ENCODE measurements around the gene RBM38.

Gene RBM38

DNA sequence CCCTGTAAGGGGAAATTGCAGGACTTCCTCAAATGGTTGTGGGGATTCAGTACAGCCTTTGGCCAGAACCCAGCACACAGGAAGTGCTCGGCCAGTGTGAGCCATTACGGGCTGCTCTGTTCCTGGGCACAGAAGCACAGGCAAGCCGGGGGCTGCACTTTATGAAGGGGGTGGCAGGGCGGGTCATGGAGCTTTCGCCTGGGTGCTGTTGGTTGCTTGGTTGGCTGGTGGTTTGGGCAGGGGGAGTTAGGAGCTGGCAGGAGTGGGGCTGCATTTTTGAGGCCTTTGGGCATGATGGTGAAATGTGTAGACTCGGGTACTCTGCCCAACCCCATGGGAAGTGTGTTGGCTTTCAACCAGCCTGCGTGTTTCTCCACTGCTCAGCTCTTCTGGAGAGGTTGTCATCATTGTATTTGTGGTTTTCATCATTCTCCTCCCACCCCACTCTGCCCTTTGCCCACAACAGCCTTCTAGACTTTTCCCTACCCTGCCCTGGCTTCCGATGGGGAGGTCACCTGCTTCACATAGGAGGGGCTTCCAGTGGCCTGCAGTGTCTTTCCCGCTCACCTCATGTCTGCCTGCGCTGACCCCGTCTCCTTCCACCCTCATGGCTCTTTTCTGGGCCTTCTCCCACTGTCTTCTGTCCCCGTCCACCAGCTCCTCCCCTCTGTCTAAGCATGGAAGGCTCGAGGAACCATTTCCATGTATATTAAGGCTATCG, 16.1 kb upstream of the RBM38 start:
- no peak for DNase-seq

DNA sequence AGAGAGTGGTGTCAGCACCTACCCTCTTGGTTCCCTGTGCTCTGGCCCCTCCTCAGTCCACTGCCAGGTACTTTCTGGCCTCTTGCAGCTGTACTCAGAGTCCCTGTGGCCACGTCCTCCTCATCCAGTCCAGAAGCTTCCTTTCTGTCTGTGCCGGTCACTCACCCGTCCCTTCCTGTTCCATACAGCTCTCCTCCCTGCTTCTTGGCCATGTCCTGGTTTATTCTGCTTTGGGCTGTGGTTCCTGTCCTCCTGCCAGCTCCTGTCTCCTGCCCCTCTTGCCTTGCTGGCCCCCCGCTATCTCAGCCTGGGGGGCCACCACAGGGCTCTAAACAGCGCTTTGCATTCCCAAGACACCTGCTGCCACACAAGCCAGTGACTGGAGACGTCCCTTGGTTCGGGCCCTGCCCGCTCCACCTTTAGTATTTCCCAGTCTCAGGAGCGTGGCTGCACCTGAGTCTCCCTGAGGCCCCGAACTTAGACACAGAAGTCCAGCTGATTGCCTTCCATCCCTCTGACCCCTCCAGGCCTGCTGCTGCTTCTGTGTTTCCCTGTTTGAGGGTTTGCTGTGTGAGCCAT, 15.5 kb upstream of the RBM38 start:
- DNase-seq, result no peak

DNA sequence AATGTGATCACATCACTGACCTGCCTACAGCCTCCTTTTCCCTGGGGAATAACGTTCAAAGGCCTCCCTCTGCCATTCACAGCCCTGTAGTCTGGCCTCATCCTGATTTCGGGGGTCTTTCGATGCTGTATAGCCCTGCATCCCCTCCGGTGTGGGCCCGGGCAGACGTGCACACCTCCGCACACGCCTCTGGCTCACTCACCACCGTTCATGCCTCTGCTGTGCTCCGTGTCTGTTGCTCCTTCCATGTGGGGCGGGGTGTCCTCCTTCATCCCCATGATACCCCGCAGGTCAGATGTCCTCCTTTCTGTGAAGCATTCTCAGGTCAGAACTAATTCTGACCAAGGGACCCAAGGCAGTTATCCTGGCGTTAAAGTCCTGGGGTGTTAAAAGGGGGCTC, 13.8 kb upstream of the RBM38 start:
- no peak for DNase-seq

DNA sequence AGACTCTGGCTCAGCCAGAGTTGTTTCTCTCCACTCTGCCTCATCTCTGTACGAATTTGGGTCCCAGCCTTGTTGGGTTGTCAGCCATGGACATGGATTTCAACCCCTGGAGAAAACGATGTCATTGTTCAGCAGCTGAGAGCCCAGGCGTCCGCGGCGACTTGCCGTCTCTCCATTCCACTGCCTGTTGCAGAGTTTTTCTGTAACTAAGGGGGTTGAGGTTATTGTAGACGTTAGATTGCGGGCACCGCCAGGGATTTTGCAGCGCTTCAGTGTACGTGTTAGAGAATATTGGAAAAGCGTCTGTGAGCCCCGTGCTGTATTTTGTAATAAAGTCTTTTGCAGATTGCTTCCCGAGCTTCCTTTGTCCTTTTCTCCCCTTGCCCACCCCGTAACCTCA, 13.1 kb upstream of the RBM38 start:
- DNase-seq, result no peak

DNA sequence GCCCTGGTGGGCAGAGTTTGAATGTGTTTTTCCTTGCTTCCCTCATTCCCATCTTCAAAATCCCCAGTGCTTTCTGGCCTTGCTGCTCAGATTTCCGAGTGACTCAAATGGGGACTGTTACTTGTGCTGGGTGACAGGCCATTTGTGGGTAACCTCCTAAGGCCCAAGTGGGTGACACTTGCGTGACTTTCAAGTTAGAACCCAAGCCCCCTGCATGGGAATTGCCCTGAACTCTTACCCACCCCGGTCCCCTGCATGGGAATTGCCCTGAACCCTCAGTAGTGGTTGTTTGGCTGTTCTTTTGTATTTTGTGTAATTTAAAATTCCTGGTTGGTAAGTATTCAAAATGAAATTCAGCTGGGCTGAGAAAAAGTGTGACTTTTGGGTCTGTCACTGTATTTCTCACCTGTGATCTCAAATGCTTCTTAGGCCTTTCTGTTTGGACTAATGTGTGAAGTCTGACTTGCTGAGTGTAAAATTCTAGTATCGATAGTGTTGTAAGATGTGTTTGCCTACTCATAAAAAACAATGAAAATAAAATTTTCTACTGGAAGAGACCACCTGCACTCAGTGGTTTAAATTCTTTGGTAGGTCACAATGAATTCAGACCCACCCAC, 12.4 kb upstream of the RBM38 start:
- no peak for DNase-seq

DNA sequence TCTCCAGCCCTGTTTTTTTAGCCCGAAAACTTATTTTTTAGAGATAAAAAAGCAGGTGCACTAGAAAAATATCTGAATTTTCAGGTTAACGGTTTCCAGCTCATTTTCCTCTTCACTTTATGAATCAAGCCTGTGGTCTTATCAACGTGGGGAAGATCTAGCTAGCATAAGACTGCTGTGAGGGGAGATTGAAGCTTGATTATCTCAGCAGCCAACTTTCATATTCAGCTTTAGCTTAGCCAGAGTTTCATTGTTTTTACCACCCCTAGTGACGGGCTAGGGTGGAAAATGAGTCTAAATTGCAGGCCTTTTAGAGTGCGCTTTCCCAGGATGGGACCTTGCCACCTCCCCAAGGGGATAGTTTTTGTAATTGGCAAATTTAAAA, 11.9 kb upstream of the RBM38 start:
- DNase-seq, result no peak

DNA sequence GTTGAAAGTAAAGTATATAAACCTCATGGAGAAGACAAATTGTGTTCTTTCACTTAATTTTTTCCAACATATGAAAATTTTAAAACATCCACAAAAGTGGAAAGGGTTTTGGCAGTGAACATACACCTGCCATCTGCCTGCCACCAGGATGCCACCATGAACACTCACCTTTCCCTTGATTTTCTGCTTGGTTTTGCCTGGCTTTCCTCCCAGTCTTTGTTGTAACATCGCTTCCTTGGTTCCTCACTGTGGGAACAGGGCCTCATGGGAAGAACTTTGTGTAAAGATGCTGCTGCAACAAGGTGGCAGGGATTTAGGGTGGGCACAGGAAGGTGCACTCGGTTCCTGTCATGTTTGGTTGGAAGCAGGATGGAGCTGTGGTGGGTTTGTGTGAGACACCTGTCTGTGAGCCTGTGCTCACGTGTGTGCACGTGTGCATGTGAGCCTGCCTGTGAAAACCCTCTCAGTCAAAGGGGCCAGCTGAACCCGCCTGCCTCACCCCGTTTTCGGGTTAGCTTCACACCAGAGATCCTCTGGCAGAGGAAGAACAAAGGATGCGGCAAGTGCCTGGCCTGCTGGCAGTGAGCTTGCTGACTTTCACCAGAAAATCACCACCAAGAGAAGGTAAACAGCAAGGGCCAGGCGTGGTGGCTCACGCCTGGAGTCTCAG, 11.0 kb upstream of the RBM38 start:
- DNase-seq, result no peak

DNA sequence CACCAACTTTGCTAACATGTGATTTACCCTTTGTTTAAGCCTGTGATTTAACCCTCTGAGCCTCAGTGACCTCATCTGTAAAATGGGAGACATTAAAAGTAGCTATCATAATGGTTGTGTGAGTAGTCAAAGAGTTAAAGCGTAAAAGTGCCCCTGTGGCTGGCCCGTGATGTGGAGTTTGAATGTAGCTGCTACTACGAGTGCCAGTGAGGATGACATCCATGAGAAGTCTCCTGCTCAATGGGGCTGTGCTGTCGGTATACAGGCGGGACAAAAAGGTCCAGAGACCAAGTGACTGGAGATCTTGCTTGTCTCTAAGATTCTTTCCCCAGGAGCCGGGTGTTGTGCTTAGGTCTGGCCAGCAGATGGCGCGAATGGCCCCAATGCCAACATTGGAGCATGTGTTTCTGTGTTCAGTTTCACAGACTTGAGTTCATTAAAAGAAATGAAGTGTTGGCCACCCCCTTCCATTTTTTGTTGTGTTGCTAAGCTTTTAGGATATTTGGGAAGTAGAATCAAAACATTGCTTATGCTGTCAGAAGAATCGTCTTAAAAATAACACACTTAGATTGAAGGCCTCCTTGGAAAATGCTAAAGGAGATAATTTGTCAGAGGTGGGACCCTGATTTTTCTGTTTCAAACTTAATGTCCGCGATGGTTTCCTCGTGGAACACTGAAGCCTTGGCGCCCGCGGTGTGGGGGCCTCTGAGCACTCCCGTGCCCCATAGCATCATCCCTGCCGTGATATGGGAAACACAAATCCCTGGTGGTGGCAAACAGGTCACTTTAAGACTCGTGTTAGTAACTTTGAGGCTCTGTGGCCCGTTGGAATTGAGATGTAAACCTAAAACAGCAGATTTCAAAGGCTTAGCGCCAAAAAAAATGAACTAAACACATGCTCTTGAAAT, 9.3 kb upstream of the RBM38 start:
- DNase-seq, result peak; percentile 88

DNA sequence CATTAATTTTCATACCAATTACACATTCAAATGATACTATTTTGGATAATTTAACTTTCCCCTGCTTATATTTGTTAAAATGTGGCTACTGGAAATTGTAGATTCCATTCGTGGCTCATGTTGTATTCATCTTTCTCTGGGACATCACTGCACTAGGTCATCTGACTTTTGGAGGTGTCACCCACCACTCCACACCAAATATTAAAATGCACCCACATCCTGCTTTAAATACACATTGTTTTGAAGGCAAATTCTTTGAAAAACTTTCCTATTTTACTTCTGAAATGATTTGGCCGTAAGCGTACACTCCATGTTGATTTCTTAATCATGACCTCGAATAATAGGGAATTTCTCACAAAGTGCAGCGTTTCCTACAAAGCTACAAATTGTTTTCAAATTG, 8.7 kb upstream of the RBM38 start:
- no peak for DNase-seq

DNA sequence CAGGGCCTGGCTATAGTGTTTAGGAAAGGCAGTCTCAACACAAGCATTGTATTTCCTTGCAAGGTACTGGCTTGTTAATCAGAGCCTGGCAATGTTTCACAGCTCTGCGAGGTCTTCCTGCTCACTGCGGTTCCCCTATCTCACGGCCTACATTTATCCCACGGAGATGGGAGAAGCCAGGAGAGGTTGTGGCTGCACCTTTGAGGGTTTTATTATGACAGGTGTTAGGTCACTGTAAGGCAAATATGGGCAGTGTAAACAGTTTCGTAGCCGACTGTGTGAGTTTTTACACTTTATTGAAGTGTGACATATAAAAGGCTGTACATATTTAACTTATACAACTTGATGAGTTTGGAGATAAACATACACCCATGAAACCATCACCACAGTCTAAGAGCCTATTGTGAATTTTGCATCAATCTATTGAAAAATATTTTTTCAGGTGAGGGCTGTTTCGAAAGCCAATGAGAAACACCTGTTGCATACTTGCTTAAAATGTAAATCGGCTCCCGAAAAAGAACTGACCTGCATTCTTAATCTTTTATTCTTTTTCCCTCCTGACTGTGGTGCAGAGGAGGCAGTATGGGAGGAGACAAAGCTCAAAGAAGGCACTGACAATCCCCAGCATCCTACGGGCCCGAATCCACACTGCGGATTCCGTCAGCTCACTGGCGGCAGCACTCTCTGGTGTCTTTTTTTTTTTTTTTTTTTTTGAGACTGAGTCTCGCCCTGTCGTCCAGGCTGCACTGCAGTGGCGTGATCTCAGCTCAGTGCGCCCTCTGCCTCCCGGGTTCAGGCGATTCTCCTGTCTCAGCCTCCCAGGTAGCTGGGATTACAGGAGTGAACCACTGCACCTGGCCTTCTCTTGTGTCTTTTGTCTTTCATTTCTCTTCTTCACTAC, 7.5 kb upstream of the RBM38 start:
- no peak for DNase-seq

DNA sequence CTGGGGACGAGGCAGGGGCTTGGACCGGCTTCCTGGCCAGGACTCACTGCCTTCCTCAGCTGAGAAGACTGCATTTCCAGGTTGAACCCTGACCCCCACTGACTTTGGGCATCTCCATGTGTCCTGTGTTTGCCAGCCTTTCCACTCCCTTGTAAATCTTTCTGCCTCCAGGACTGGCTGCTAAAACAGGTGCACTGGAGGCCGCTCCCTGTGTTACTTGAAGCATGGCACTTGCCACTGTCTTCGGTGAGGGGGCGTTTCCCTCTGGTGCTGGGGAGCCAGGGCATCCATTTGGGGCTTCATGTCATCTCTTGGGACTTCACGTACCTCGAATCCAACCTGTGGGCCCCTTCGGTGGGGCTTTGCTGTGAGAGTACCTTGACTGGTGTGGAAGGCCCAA, 6.7 kb upstream of the RBM38 start:
- no peak for DNase-seq

DNA sequence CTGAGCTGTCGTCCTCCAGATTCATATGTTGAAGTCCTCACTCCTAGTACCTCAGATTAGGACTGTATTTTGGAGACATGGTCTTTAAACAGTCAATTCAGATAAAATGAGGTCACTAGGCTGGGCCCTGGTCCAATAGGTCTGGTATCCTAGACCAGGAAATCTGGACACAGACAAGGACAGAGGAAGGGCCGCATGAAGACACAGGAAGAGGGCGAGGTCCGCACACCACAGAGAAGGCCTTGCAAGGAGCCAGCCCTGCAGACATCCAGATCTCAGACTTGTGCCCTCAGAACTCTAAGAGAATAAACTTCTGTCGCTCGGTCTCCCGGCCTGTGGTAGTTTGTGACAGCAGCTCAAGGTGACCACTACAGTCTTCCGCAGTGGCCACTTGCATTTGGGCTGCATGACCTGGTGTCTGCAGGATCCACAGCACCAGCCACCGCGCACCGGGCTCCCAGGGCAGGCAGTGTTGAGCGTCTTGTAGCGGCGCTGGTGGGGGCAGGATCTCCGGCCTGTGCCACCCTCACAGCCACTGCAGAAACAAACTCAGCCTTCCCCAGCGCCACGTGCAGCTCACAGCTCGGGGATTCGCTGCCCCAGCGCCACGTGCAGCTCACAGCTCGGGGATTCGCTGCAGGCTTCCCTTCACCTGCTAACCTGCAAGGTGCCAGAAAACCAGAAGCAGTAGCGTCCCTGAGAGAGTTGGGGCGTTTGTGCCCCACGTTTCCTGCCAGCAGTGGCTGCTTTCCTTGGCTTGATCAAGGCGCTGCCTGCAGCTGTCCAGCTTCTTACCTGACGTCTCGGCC, 6.0 kb upstream of the RBM38 start:
- no peak for DNase-seq

DNA sequence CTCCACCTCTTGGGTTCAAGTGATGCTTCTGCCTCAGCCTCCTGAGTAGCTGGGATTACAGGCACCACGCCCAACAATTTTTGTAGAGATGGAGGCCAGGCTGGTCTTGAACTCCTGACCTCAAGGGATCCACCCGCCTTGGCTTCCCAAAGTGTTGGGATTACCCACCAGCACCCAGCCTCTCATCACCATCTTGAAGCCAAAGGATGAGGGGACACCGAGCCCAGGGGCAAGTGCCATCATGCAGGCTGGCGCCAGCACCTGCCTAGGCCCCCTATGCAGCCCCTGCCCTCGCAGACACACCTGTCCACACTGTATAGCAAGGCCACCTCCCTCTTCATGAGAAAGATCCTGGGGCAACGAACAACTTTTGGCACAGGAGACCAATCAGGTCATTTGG, 5.3 kb upstream of the RBM38 start:
- DNase-seq, result no peak

DNA sequence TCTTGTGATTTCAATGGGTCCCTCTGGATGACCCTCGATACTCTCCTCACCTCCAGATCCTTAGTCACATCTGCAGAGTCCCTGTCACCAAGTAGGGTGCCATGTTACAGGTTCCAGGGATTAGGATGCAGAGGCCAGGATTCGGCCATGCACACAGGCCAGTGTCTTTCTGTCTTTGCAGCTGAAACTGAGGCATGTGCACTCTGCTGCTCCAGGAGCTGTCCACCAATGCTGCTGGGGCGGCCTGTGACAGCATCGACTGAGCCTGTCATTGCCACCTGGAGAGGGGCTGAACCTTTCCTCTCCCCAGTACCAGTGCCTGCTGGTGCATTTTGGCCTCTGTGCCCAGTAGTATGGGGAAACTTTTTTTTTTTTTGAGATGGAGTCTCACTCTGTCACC, 4.4 kb upstream of the RBM38 start:
- no peak for DNase-seq

DNA sequence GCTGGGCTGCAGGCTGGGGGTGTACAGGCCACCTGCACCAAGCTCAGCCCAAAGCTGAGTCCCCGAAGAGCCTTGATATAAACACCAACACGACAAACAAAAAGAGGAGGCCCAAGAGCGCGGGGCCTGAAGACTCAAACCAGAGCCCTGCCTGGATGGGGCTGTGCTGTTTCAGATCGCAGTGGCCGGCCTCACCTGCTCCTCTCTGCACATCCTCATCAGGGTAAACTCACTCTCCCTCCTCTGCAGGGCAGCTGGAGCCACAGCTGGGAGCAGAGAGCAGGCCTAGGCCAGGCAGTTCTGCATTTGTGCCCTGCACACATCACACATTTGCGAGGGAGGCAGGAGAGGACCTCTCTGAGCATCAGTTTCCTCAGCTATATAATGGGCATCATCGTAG, 3.7 kb upstream of the RBM38 start:
- no peak for DNase-seq

DNA sequence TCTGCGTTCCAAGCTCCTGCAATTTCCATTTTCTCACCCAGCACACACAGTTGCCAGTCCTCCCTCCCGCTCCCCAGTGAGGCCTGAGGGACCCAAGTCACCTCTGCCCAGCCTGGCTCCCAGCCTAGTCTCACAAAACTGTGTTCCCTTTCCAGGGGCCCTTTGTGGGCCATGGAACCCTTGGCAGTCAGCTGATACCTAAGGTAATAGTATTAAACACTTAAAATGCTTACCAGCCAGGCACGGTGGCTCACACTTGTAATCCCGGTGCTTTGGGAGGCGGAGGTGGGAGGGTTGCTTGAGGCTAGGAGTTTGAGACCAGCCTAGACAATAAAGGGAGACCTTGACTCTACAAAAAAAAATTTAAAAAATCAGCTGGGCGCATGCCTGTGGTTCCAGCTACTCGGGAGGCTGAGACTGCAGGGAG, 3.2 kb upstream of the RBM38 start:
- no peak for DNase-seq

DNA sequence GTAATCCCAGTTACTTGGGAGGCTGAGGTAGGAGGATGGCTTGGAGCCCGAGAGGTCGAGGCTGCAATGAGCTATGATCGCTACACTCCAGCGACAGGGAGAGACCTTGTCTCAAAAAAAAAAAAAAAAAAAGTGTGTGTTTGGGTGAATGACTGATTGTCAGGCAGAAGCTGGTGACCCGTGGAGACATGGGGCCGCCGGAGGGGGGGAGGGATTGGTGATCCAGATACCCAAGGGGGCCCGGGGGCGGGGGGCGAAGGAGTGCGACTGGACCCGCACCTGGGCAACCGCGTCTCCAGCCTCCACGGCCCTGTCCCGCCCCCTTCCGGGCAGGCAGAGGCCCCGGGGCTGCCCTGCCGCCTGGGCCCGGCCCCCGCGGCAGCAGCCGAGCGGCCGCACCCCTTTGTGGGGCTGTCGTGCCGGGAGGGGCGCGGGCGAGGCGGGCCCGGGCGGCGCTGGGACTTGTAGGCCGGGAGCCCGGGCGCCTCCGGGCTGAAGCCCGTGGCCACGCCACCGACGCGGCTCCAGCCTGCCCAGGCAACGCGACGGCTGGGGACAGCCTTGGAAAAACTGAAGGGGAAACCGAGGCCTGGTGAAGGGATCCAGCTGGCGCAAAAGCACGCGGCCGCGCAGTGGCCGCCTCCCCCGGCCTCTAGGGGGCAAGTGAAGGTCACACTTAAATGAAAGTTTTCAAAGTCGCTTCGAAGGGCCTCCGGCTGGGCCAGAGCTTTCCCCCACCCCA, 2.1 kb upstream of the RBM38 start:
- peak; percentile 49 for DNase-seq

DNA sequence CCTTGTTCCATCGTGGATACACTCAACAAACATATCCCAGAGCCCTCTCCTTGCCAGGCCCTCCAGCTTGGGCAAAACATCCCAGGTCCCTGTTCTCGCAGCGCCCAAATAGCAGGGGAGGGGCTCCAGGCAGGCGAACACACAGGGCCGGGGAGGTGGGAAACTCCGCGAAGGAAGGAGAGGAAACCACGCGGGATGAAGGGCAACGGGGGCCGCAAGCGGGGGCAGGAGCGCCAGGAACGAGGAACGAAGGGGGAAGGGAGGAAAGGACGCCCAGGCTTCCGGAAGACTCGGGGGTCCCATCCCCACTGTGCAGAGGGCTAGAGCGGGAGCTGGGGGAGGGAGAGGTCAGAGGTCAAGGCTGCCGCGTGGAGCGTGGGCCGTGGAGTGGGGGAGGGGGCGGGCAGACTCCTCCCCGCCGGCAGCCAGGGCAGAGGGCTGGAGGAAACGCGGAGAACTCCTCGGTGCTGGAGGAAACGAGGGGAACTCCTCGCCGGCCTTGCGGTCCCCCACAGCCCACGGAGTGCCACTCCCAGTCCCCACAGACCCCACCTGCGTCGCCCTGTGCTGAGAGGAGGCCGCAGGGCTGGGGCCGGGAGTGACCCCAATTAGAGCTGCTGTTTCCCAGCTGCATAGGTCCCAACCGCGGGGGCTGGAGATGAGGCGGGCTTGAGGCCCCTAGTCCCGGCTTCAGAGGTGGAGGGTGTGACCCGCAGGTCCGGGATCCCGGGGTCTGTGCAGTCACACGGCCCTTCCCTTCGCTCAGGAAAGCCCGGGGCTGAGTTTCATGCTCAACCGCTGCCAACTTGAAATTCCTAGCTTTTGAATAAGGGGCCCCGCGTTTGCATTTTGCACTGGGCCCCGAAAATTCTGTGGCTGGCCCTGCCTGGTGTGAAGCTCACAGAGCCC, 1.2 kb upstream of the RBM38 start:
- peak; percentile 56 for DNase-seq

All from activated gamma-delta T cell treated with Interleukin-2 at 50 U/mL for 16 hours (primary cell).